Adrenal gland (tissue), 5 donors: ENCODE results near the gene TTLL5.

Experiments
- POLR2A ChIP-seq, 2 donors: fragments of 450-650 bp; IDR thresholded peaks; one replicate each; pipeline ENCODE4 v1.6.1; 2017; ENCODE audit warnings: antibody characterized with exemption in 2 of 2, mild to moderate bottlenecking in 2 of 2, moderate library complexity in 1 of 2
- TF ChIP-seq, protein P1 (sequence below), 6 experiments: fragments of 450-650 bp in 4 of 6; fragments of 200-600 bp in 2 of 6; sonication (generic) in 1 of 6; IDR thresholded peaks; 1 replicate in 5 of 6; 2 replicates in 1 of 6; pipeline versions ENCODE4 v1.5.1 to v1.8.0; 2016 to 2021; ENCODE audit warnings: antibody characterized with exemption in 6 of 6, mild to moderate bottlenecking in 2 of 6, moderate library complexity in 1 of 6
- donor health status: DM: no; HTN: no; CAD: no.

GRCh38 chr14:75993567-75994041 lies 332.6 kb downstream of the TTLL5 start:
- TF ChIP-seq, protein P1, sequence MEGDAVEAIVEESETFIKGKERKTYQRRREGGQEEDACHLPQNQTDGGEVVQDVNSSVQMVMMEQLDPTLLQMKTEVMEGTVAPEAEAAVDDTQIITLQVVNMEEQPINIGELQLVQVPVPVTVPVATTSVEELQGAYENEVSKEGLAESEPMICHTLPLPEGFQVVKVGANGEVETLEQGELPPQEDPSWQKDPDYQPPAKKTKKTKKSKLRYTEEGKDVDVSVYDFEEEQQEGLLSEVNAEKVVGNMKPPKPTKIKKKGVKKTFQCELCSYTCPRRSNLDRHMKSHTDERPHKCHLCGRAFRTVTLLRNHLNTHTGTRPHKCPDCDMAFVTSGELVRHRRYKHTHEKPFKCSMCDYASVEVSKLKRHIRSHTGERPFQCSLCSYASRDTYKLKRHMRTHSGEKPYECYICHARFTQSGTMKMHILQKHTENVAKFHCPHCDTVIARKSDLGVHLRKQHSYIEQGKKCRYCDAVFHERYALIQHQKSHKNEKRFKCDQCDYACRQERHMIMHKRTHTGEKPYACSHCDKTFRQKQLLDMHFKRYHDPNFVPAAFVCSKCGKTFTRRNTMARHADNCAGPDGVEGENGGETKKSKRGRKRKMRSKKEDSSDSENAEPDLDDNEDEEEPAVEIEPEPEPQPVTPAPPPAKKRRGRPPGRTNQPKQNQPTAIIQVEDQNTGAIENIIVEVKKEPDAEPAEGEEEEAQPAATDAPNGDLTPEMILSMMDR (IDR thresholded peaks at IDR 0.05): no peak
- TF ChIP-seq POLR2A (IDR thresholded peaks at IDR 0.05): no peak
